ENCODE results near the gene SCGN. TPM values are rescaled to one million over a fixed set of nuclear protein-coding genes. Genes with fewer than 3 reads are reported as not detected.

The SCGN gene
- total and polyA plus RNA-seq, 4 donors = 0.07 to 2.7 (median 0.13) TPM

GRCh38 chr6:25676775-25677174 is 24.8 kb downstream of the SCGN start:
- H3K4me3 ChIP-seq = no peak overlapping the region
- DNase-seq = no peak
- 73 to 78% methylated on average over 5 of the region's 5 CpGs for WGBS, 2 donors
- H3K4me1 ChIP-seq (ENCODE audit: control insufficient read depth in 5 of 5, insufficient read depth in 5 of 5, low read length in 5 of 5) = no peaks in the 10 kb centered on the region
- TF ChIP-seq CTCF (IDR thresholded peaks at IDR 0.05; ENCODE audit: control extremely low read depth, extremely low read depth) = no peak
- ATAC-seq (ENCODE audit: insufficient read depth, low FRiP score) = no peak
- H3K9me3 ChIP-seq (ENCODE audit: control insufficient read depth in 4 of 4, insufficient read depth in 3 of 4, low read length in 3 of 4) = no peaks in the 10 kb centered on the region
- H3K27me3 ChIP-seq (ENCODE audit: control insufficient read depth in 3 of 3, insufficient read depth in 3 of 3, low read length in 2 of 3) = no peaks in the 10 kb centered on the region
- H3K36me3 ChIP-seq (ENCODE audit: control insufficient read depth in 4 of 4, insufficient read depth in 4 of 4, low read length in 4 of 4) = no peaks in the 10 kb centered on the region
- no peak overlapping the region for H3K9ac ChIP-seq (ENCODE audit: insufficient read depth in 1 of 2, low read length in 2 of 2)
- no peak overlapping the region for H3K27ac ChIP-seq (ENCODE audit: low read depth in 1 of 2, low read length in 1 of 2)

GRCh38 chr6:25681848-25682247 is 29.8 kb downstream of the SCGN start:
- 71 to 74% methylated on average over 3 of the region's 3 CpGs for WGBS, 2 donors
- Histone ChIP-seq H3K4me1 (ENCODE audit: control insufficient read depth in 5 of 5, insufficient read depth in 5 of 5, low read length in 5 of 5) (no peaks in the 10 kb centered on the region), H3K4me3 (no peak overlapping the region), H3K27me3 (ENCODE audit: control insufficient read depth in 3 of 3, insufficient read depth in 3 of 3, low read length in 2 of 3) (no peaks in the 10 kb centered on the region), H3K9ac (ENCODE audit: insufficient read depth in 1 of 2, low read length in 2 of 2) (no peak overlapping the region), H3K27ac (ENCODE audit: low read depth in 1 of 2, low read length in 1 of 2) (no peak overlapping the region), H3K9me3 (ENCODE audit: control insufficient read depth in 4 of 4, insufficient read depth in 3 of 4, low read length in 3 of 4) (no peaks in the 10 kb centered on the region), H3K36me3 (ENCODE audit: control insufficient read depth in 4 of 4, insufficient read depth in 4 of 4, low read length in 4 of 4) (no peaks in the 10 kb centered on the region)
- DNase-seq (no peak), ATAC-seq (ENCODE audit: insufficient read depth, low FRiP score) (no peak)
- TF ChIP-seq CTCF (IDR thresholded peaks at IDR 0.05; ENCODE audit: control extremely low read depth, extremely low read depth) = no peak

- Histone ChIP-seq H3K27me3 (ENCODE audit: control insufficient read depth in 3 of 3, insufficient read depth in 3 of 3, low read length in 2 of 3) (no peaks in the 10 kb centered on the region), H3K36me3 (ENCODE audit: control insufficient read depth in 4 of 4, insufficient read depth in 4 of 4, low read length in 4 of 4) (no peaks in the 10 kb centered on the region), H3K27ac (ENCODE audit: low read depth in 1 of 2, low read length in 1 of 2) (no peak overlapping the region), H3K4me3 (no peak overlapping the region), H3K4me1 (ENCODE audit: control insufficient read depth in 5 of 5, insufficient read depth in 5 of 5, low read length in 5 of 5) (no peaks in the 10 kb centered on the region), H3K9me3 (ENCODE audit: control insufficient read depth in 4 of 4, insufficient read depth in 3 of 4, low read length in 3 of 4) (no peaks in the 10 kb centered on the region), H3K9ac (ENCODE audit: insufficient read depth in 1 of 2, low read length in 2 of 2) (no peak overlapping the region)
- no peak for TF ChIP-seq CTCF (IDR thresholded peaks at IDR 0.05; ENCODE audit: control extremely low read depth, extremely low read depth)
- 62 to 71% methylated on average over 4 of the region's 4 CpGs for WGBS, 2 donors
- DNase-seq (no peak), ATAC-seq (ENCODE audit: insufficient read depth, low FRiP score) (no peak)
Observed at GRCh38 chr6:25682324-25682723, 30.3 kb downstream of the SCGN start.

- no peak for TF ChIP-seq CTCF (IDR thresholded peaks at IDR 0.05; ENCODE audit: control extremely low read depth, extremely low read depth)
- H3K36me3 ChIP-seq (ENCODE audit: control insufficient read depth in 4 of 4, insufficient read depth in 4 of 4, low read length in 4 of 4) = no peaks in the 10 kb centered on the region
- no peak overlapping the region for H3K9ac ChIP-seq (ENCODE audit: insufficient read depth in 1 of 2, low read length in 2 of 2)
- no peak for ATAC-seq (ENCODE audit: insufficient read depth, low FRiP score)
- H3K4me1 ChIP-seq (ENCODE audit: control insufficient read depth in 5 of 5, insufficient read depth in 5 of 5, low read length in 5 of 5) = no peaks in the 10 kb centered on the region
- no peak for DNase-seq
- H3K4me3 ChIP-seq = no peak overlapping the region
- WGBS, 2 donors = 51 to 58% methylated on average over 2 of the region's 2 CpGs
- H3K27ac ChIP-seq (ENCODE audit: low read depth in 1 of 2, low read length in 1 of 2) = no peak overlapping the region
- no peaks in the 10 kb centered on the region for H3K9me3 ChIP-seq (ENCODE audit: control insufficient read depth in 4 of 4, insufficient read depth in 3 of 4, low read length in 3 of 4)
- no peaks in the 10 kb centered on the region for H3K27me3 ChIP-seq (ENCODE audit: control insufficient read depth in 3 of 3, insufficient read depth in 3 of 3, low read length in 2 of 3)
Observed at GRCh38 chr6:25684565-25684964, 32.5 kb downstream of the SCGN start.

All from lung (tissue), 12 donors.